Measurements from ENCODE around the gene CDC42EP4. TPM values are rescaled to one million over a fixed set of nuclear protein-coding genes. Genes with fewer than 3 reads are reported as not detected.
"Not testable (repeated sequence)": the region's sequence is repeated elsewhere in the genome, so short reads cannot be mapped to it uniquely, and the experiment has no call there.

CDC42EP4 gene
- total RNA-seq, 1 experiment from 2014 or later, result 25.8 TPM

- Histone ChIP-seq H3K4me1 (no peaks in the 10 kb centered on the region), H3K9me3 (no peaks in the 10 kb centered on the region), H3K4me3 (ENCODE audit: low read depth, low read length) (no peak overlapping the region), H3K27me3 (replicated peaks; ENCODE audit: control insufficient read depth, insufficient read depth, low read length) (no peaks in the 10 kb centered on the region), H3K36me3 (ENCODE audit: control insufficient read depth, insufficient read depth, low read length) (no peaks in the 10 kb centered on the region)
- H3K36me3 Mint-ChIP-seq (ENCODE audit: insufficient read depth, unreplicated experiment), result no peaks in the 10 kb centered on the region
- H3K27me3 Mint-ChIP-seq (ENCODE audit: insufficient read depth, unreplicated experiment), result no peaks in the 10 kb centered on the region
- CTCF ChIA-PET, result no interaction called here
- no peak for TF ChIP-seq CTCF (IDR thresholded peaks at IDR 0.05; ENCODE audit: insufficient read depth in 1 of 2, low read depth in 1 of 2, low read length in 1 of 2, severe bottlenecking in 1 of 2, unreplicated experiment in 1 of 2)
- DNase-seq, result no peak
- no peaks in the 10 kb centered on the region for H3K9me3 Mint-ChIP-seq (ENCODE audit: unreplicated experiment)
- no TSS peak for BruUV-seq (replicated peaks)
- H3K4me3 Mint-ChIP-seq (ENCODE audit: unreplicated experiment), result no peak overlapping the region
- POLR2A ChIA-PET, result no interaction called here
- no peaks in the 10 kb centered on the region for H3K4me1 Mint-ChIP-seq (ENCODE audit: low read depth, unreplicated experiment)
- intact Hi-C loops (cut with micrococcal nuclease; ENCODE audit: unreplicated experiment), result no loop called here
- H3K27ac Mint-ChIP-seq (ENCODE audit: unreplicated experiment), result no peak overlapping the region
These were observed 23.1 kb upstream of the CDC42EP4 start for GRCh38 chr17:73334771-73335513.

- H3K4me1 Mint-ChIP-seq (ENCODE audit: low read depth, unreplicated experiment); H3K27me3 ChIP-seq (replicated peaks; ENCODE audit: control insufficient read depth, insufficient read depth, low read length); intact Hi-C loops (cut with micrococcal nuclease; ENCODE audit: unreplicated experiment); H3K36me3 ChIP-seq (ENCODE audit: control insufficient read depth, insufficient read depth, low read length); H3K9me3 ChIP-seq; H3K27me3 Mint-ChIP-seq (ENCODE audit: insufficient read depth, unreplicated experiment); H3K27ac Mint-ChIP-seq (ENCODE audit: unreplicated experiment); CTCF ChIA-PET; H3K9me3 Mint-ChIP-seq (ENCODE audit: unreplicated experiment); DNase-seq; H3K4me1 ChIP-seq; H3K4me3 Mint-ChIP-seq (ENCODE audit: unreplicated experiment); POLR2A ChIA-PET; BruUV-seq (replicated peaks); H3K4me3 ChIP-seq (ENCODE audit: low read depth, low read length); H3K36me3 Mint-ChIP-seq (ENCODE audit: insufficient read depth, unreplicated experiment): not testable (repeated sequence)
These were observed 21.6 kb upstream of the CDC42EP4 start for GRCh38 chr17:73333445-73333844.

GRCh38 chr17:73331060-73331459 lies 19.3 kb upstream of the CDC42EP4 start:
- H3K27ac Mint-ChIP-seq (ENCODE audit: unreplicated experiment), result no peak overlapping the region

More at GRCh38 chr17:73331060-73331459, 19.3 kb upstream of the CDC42EP4 start:
- H3K9me3 ChIP-seq, result no peaks in the 10 kb centered on the region
- Mint-ChIP-seq H3K4me1 (ENCODE audit: low read depth, unreplicated experiment) (no peaks in the 10 kb centered on the region), H3K4me3 (ENCODE audit: unreplicated experiment) (no peak overlapping the region), H3K27me3 (ENCODE audit: insufficient read depth, unreplicated experiment) (no peaks in the 10 kb centered on the region), H3K9me3 (ENCODE audit: unreplicated experiment) (no peaks in the 10 kb centered on the region), H3K36me3 (ENCODE audit: insufficient read depth, unreplicated experiment) (no peaks in the 10 kb centered on the region)
- H3K27me3 ChIP-seq (replicated peaks; ENCODE audit: control insufficient read depth, insufficient read depth, low read length), result no peaks in the 10 kb centered on the region
- no peak for TF ChIP-seq CTCF (IDR thresholded peaks at IDR 0.05; ENCODE audit: insufficient read depth in 1 of 2, low read depth in 1 of 2, low read length in 1 of 2, severe bottlenecking in 1 of 2, unreplicated experiment in 1 of 2)
- H3K4me1 ChIP-seq, result no peaks in the 10 kb centered on the region
- no peak overlapping the region for H3K4me3 ChIP-seq (ENCODE audit: low read depth, low read length)
- ChIA-PET POLR2A (no interaction called here), CTCF (no interaction called here)
- intact Hi-C loops (cut with micrococcal nuclease; ENCODE audit: unreplicated experiment), result no loop called here
- BruUV-seq (replicated peaks), result no TSS peak
- H3K36me3 ChIP-seq (ENCODE audit: control insufficient read depth, insufficient read depth, low read length), result no peaks in the 10 kb centered on the region
- DNase-seq, result no peak

Measured in Caco-2 (cell line).